Activated CD8-positive, alpha-beta memory T cell treated with anti-CD3 and anti-CD28 coated beads, Interleukin-2, amount 50 U/mL, for 1 hour (primary cell): ENCODE measurements around the gene TIMP4.

Experiments
- DNase-seq: peaks from one replicate; pipeline ENCODE4 v3.0.0-alpha.2; 2020; ENCODE audit errors: extremely low read depth

The TIMP4 gene

GRCh38 chr3:12158387-12159226 is at the start of gene TIMP4:
TIMP4 (minus strand) TSS chr3:12158912; CDS start chr3:12158840, 72 bp downstream.
- no peak for DNase-seq

- DNase-seq, result no peak
These were observed 46.5 kb upstream of the TIMP4 start for GRCh38 chr3:12205171-12205570.

DNA sequence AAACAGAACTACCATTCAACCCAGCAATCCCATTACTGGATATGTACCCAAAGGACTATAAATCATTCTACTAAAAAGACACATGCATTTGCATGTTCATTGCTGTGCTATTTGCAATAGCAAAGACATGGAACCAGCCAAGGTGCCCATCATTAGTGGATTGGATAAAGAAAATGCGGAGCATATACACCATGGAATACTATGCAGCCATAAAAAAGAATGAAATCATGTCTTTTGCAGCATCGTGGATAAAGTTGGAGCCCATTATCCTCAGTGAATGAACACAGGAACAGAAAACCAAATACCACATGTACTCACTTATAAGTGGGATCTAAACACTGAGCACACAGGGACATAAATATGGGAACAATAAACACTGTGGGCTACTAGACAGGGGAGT is 43.1 kb upstream of the TIMP4 start:
- no peak for DNase-seq

GRCh38 chr3:12198301-12198700 is 39.6 kb upstream of the TIMP4 start:
- no peak for DNase-seq

DNA sequence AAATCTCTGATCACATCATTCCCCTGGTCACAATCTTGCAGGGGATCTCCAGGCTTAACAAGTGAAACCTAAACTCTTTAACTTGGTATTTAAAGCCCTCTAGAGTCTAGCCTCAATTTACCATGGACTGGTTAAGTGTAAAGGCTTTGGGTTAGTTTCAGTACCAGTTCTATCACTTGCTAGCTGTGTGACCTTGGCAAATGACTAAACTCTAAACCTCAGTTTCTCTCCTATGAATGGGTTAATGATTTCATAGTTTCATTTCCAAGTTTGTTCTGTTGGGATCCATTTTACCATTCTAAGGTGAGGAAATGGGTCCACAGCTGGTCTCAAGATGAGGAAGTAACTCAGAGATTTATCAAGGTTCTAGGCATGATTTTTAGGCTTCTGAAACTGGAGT is 38.8 kb upstream of the TIMP4 start:
- DNase-seq, result no peak

DNA sequence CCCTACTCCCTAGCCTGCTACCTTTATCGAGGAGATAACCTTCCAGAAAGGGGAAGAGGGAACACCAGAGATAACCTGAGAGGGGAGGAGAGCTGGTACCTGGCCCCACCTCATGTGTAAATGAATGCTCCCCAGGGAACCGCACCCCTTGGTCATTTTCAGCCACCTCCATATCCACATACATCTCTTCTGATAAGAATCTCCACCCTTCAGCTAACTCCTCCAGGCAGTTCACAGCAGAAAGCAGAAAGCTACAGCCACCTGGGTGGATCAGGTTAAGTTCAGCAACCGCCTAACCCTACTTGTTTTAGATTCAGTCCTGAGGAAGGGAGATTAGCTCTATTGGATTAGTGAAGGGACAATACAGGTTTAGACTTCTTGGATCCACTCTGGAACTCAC is 38.0 kb upstream of the TIMP4 start:
- no peak for DNase-seq

GRCh38 chr3:12195231-12195630 is 36.5 kb upstream of the TIMP4 start:
- no peak for DNase-seq

DNA sequence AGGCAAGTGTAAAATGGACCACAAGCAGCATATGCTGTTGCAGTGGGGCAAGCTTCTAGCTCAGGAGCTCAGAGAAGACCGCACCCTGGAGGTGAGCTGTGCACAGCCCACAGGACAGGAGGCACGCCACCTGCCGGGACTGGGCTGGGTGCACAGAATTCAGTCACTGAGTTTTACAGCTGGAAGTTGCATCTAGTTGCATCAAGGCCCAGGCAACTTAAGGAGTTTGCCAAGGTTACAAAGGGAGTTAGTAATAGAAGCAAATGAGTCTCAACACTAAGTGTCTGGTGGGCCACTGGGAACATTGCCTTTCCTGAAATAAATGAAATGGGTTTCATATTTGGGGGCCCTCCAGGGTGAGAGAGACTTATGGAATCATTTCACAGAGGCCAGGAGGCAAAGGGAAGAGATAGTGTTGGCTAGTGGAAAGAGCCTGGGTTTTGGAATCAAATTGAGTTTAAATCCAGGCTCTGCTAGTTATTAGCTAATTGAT is 36.0 kb upstream of the TIMP4 start:
- no peak for DNase-seq

GRCh38 chr3:12194209-12194608 is 35.5 kb upstream of the TIMP4 start:
- DNase-seq, result no peak

DNA sequence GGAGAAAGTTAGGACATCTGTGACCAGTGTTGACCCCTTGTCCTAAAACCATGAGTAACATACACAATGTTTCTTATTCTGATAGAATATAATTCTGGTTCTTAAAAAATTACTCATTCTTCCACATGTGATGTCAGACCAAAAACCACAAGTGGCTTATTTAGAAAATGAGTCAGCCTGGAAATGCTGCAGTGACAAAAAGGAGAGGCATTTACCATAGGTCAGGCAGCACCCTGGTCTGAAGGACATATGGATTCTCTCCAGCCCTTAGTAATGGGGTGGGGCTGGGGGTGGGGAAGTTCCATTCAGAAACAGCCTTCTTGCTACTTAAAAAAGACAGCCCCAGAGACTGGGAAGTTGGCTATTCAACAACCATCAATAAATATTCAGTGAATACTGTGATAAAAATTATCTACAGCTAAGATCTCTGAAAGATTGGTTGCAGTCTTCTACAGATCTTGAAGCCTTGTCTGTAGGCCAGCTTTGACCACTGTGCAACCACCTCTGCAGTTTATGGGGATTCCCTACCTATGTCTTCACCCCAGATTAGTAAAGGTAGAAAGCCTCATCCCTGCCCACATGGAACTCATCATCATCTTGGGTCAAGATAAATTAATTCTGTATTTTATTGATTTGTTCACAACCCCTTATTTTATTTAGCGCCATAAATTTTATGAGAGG is 34.9 kb upstream of the TIMP4 start:
- DNase-seq, result no peak

DNA sequence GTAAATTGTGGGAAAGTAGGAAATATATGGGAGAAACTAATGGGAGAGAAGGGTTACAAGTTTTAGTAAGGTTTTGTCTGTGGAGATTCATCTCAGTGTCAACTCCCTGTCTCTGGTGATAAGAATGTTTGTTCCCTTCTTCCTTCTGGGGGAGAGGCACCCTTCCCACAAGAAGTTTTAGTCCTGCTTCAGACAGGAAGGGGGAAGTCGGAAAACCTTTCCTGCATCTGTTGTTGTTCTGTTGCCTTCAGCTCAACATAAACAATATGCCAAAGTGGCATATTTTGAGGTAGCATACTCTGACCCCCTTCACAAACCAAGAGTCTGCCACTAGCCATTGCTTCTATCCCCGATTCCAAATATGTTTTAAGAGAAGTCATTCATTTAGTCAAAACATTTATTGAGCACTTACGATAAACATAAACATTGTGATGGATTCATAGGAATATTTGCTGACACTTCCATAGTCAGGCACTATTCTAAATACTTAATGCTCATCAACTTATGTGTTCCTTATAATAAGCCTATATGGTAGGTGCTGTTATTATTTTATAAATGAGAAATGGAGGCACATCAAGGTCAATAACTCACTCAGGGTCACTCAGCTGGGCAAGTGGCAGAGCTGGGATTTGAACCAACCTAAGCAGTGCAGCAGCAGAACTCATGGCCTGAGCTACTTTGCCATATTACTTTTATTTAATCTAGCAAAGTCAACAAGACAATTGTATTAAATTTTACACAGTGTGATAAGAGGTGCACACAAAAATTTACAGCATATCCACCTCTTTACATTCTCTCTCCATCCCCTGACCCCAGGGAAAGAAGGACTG is 34.2 kb upstream of the TIMP4 start:
- no peak for DNase-seq

DNA sequence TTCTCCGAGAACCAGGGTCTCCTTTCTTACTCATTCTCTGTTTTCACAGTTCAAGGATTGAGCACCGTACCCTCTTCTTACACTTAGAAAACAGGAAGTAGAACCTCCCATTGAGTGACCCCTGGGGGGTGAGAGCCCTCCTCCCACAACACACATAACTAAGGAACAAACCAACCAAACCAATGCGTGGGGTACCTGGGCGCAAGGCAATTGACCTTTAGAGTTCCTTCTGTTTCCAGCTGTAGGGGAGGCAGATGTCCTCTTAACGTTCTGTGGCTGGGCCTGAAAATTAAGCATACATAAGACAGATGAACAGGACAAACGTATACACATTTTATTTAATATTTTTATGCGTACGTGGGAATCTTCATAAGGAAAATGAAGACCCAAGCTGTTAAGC is 33.5 kb upstream of the TIMP4 start:
- DNase-seq, result no peak

DNA sequence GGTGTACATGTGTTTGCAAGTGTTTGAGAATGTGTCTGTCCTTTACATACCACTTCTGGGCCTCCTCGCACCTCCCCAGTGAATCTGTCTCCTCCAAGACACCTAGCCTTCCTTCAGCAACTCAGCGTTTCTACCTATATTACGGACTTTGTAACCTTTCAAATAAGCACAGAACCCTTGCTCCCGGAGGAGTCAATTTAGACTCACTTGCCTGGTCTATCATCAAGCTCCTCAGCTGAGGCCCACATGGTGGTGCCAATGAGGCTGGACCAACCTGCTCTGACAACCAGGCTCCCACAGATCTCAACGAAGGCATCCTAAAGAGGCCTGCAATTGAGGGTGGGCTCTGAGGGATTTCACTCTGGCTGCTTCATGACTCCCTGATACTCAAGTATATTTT is 32.8 kb upstream of the TIMP4 start:
- no peak for DNase-seq

GRCh38 chr3:12190832-12191231 is 32.1 kb upstream of the TIMP4 start:
- DNase-seq, result no peak

DNA sequence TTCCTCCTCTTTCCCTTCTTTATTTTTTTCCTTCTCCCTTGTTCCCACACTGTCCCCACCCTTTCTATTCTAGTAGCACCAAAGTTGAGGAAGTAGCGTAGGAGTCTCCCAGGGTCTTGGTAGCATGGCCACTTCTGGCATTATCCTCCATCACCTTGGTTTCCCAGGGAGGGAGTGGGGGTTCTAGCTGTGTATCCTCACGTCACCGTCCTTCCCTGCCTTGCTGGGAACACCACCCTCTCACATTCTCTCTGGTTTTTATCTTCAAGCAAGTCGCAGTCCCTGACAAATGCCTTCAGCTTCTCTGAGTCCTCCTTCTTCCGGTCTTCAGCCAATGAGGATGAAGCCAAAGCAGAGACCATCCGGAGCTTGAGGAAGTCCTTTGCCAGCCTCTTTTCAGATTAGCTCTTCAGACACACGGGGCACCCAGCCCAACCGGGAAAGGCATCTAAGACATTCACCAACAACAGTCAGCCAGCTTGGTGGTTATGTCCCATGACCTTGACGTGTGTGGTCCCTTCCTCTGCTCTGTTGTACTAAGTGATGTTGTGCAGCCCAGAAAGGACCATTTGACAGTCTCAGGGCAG is 31.6 kb upstream of the TIMP4 start:
- no peak for DNase-seq

GRCh38 chr3:12188681-12189287 is 30.1 kb upstream of the TIMP4 start:
- no peak for DNase-seq

DNA sequence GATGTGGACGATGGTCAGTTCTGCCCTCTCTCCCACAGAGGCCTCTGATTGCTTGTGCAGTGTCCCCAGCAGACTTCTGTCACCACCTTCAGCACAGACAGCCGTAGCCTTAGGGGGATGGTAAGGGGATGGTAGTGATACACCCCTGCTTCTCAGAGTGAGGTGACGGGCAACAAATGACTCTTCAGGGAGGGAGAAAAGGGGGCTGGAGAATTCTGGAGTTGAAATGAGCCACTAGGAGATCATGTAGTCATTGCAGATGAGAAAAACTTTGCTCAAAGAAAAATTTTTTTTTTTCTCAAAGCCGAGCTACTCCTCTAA is 29.6 kb upstream of the TIMP4 start:
- no peak for DNase-seq

DNA sequence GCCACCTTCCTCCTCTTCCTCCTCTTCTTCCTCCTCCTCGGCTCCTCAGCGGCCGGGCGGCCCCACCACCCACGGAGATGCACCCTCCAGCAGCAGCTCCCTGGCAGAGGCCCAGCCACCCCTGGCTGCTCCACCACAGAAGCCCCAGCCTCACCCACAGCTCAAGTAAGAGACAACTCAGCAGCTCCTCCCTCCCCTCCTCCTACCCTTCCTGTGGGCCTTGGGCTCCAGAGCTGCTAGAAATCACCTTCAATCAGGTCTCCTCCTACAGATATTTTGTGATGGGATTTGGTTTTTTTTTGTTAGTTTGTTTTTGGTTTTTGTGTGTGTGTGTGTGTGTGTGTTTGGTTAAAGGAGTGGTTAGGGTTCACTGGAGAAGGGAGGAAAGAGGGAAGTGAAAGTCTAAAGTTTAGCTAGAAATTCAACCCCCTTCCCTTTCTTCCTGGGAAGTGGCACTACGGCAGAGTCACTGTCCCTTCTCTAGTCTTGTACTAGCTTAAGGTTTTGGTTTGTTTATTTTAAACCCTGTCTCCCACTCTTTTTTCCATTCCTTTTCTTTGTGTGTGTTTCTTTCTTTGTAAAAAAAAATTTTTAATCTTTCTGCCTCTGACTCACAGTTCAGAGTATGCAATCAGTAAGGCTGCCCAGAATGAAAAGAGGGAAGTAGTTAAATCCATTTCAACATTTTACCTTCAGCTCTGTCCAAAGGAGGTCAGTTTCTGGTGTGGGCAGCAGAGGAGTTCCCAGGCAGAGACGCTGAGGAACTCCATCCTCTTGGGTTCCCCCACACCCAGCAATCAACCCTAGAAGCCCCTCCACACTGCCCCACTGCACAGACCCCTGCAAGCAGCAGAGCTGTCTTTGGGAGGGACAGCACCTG is 29.0 kb upstream of the TIMP4 start:
- DNase-seq, result no peak

DNA sequence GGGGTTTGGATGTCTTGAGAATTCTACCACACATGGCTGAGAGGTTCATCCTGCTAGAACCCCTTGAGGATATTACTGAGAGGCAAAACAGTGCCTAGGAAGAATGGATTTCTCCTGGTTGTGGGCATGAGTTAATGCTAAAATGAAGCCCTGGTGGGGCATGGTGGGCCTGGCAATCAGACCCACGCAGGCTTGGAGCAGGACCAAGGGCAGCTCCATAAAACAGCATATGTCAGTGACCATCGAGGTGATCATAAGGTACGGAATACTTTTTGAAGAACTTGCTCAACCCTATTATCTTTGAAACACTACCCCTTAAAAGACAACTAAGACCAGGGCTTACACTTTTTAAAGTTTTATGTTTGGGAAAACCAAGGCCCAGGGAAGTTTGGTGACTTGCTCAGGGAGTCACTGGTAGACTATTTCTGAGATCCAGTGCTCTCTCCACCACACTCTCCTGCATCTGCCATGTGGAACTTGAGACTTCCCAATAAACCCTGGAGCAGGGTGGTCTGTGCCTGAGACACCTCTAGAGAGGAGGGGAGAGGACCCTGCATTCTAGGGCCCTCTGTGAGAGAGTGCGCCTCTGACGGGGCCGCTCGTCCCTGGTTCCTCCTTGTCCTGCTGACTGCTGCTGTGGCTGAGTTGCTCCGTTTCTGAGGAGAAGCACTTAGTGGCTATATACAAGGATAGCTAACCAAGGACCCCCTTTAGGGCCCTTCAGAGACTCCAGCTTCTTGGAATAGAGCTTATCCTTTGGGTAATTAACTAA is 28.0 kb upstream of the TIMP4 start:
- DNase-seq, result no peak

GRCh38 chr3:12186046-12186445 is 27.3 kb upstream of the TIMP4 start:
- DNase-seq, result no peak
